Type B pancreatic cell (in vitro differentiated cells): ENCODE results near the gene DHX15. TPM values are rescaled to one million over a fixed set of nuclear protein-coding genes. Genes with fewer than 3 reads are reported as not detected.

Experiments
- DNase-seq: peaks from one replicate; pipeline ENCODE4 v3.0.0; 2021; ENCODE audit warnings: mixed read lengths; ENCODE audit not compliant: unreplicated experiment; ENCODE audit errors: extremely low spot score
- H3K27ac Mint-ChIP-seq: 2 replicates; pipeline ENCODE4 v1.8.0; 2021; ENCODE audit warnings: mild to moderate bottlenecking, mixed read lengths
- H3K27me3 Mint-ChIP-seq: 2 replicates; pipeline ENCODE4 v1.8.0; 2021; ENCODE audit warnings: mixed read lengths
- H3K36me3 Mint-ChIP-seq: 2 replicates; pipeline ENCODE4 v1.8.0; 2021; ENCODE audit warnings: mixed read lengths
- H3K4me1 Mint-ChIP-seq: one replicate; pipeline ENCODE4 v1.8.0; 2021; ENCODE audit warnings: mixed read lengths; ENCODE audit not compliant: unreplicated experiment
- H3K4me3 Mint-ChIP-seq: 2 replicates; pipeline ENCODE4 v1.8.0; 2021; ENCODE audit warnings: mild to moderate bottlenecking, mixed read lengths
- H3K9me3 Mint-ChIP-seq: 2 replicates; pipeline ENCODE4 v1.8.0; 2021; ENCODE audit warnings: mixed read lengths
- CTCF ChIP-seq: fragments of 200-600 bp; sonication (generic); conservative IDR thresholded peaks from 2 replicates; pipeline ENCODE4 v1.5.0; 2021; ENCODE audit warnings: antibody characterized with exemption, mild to moderate bottlenecking
- total RNA-seq: library from RNA; stranded (reverse); gene quantifications from 2 replicates; pipeline ENCODE4 v1.2.1, GENCODE V29; 2021; ENCODE audit warnings: low replicate concordance

Gene DHX15
- total RNA-seq, 1 donor from 2014 or later, result 165 TPM

- H3K4me1 Mint-ChIP-seq, result peaks cover 38% of the 10 kb centered on the region
These were observed 10.8 kb downstream of the DHX15 start for GRCh38 chr4:24573582-24573981.

GRCh38 chr4:24570574-24571236, 13.6 kb downstream of the DHX15 start:
- no peak for TF ChIP-seq CTCF
- H3K4me3 Mint-ChIP-seq, result no peak overlapping the region
- H3K36me3 Mint-ChIP-seq, result peaks cover 68% of the 10 kb centered on the region
- DNase-seq, result no peak
- peaks cover 5% of the 10 kb centered on the region for H3K9me3 Mint-ChIP-seq
- peaks cover 24% of the 10 kb centered on the region for H3K4me1 Mint-ChIP-seq
- no peaks in the 10 kb centered on the region for H3K27me3 Mint-ChIP-seq
- H3K27ac Mint-ChIP-seq, result no peak overlapping the region

More at GRCh38 chr4:24573582-24573981, 10.8 kb downstream of the DHX15 start:
- TF ChIP-seq CTCF, result no peak
- Mint-ChIP-seq H3K9me3 (peaks cover 10% of the 10 kb centered on the region), H3K27me3 (no peaks in the 10 kb centered on the region), H3K4me3 (no peak overlapping the region), H3K27ac (no peak overlapping the region), H3K36me3 (peaks cover 80% of the 10 kb centered on the region)
- no peak for DNase-seq

GRCh38 chr4:24570172-24570571, 14.2 kb downstream of the DHX15 start:
- peaks cover 68% of the 10 kb centered on the region for H3K36me3 Mint-ChIP-seq
- DNase-seq, result no peak
- no peak for TF ChIP-seq CTCF
- H3K4me3 Mint-ChIP-seq, result no peak overlapping the region
- H3K27me3 Mint-ChIP-seq, result no peaks in the 10 kb centered on the region
- H3K27ac Mint-ChIP-seq, result no peak overlapping the region
- peaks cover 25% of the 10 kb centered on the region for H3K4me1 Mint-ChIP-seq
- peaks cover 5% of the 10 kb centered on the region for H3K9me3 Mint-ChIP-seq

GRCh38 chr4:24569662-24570061, 14.7 kb downstream of the DHX15 start:
- H3K27me3 Mint-ChIP-seq, result no peaks in the 10 kb centered on the region
- H3K27ac Mint-ChIP-seq, result no peak overlapping the region
- H3K4me3 Mint-ChIP-seq, result no peak overlapping the region
- no peak for DNase-seq
- peaks cover 26% of the 10 kb centered on the region for H3K4me1 Mint-ChIP-seq
- no peak for TF ChIP-seq CTCF
- H3K36me3 Mint-ChIP-seq, result peaks cover 69% of the 10 kb centered on the region
- H3K9me3 Mint-ChIP-seq, result peaks cover 5% of the 10 kb centered on the region

GRCh38 chr4:24568425-24568824, 15.9 kb downstream of the DHX15 start:
- Mint-ChIP-seq H3K36me3 (peaks cover 66% of the 10 kb centered on the region), H3K9me3 (peaks cover 2% of the 10 kb centered on the region), H3K27me3 (no peaks in the 10 kb centered on the region), H3K4me3 (no peak overlapping the region), H3K27ac (no peak overlapping the region), H3K4me1 (peaks cover 24% of the 10 kb centered on the region)
- no peak for DNase-seq
- no peak for TF ChIP-seq CTCF

GRCh38 chr4:24565054-24565453, 19.3 kb downstream of the DHX15 start:
- no peak for TF ChIP-seq CTCF
- H3K36me3 Mint-ChIP-seq, result peaks cover 61% of the 10 kb centered on the region
- no peaks in the 10 kb centered on the region for H3K9me3 Mint-ChIP-seq
- no peak for DNase-seq
- no peak overlapping the region for H3K4me3 Mint-ChIP-seq
- peaks cover 12% of the 10 kb centered on the region for H3K4me1 Mint-ChIP-seq
- H3K27ac Mint-ChIP-seq, result no peak overlapping the region
- no peaks in the 10 kb centered on the region for H3K27me3 Mint-ChIP-seq
